Non-pigmented ciliary epithelial cell (primary cell): ENCODE results near the gene CGREF1.
A peak's percentile ranks its signal among the peaks of the same experiment; 100 is the strongest.
"Not testable (repeated sequence)": the region's sequence is repeated elsewhere in the genome, so short reads cannot be mapped to it uniquely, and the experiment has no call there.

Source experiments
- DNase-seq: peaks from one replicate; pipeline ENCODE4 v3.0.0-alpha.2; 2010; ENCODE audit warnings: low read depth

Gene CGREF1

GRCh38 chr2:27137322-27137935 lies 18.5 kb upstream of the CGREF1 start:
- no peak for DNase-seq

GRCh38 chr2:27136751-27137150 lies 17.8 kb upstream of the CGREF1 start:
- no peak for DNase-seq

GRCh38 chr2:27135478-27135955 lies 16.6 kb upstream of the CGREF1 start:
- DNase-seq, result no peak

GRCh38 chr2:27134781-27135477 lies 16.0 kb upstream of the CGREF1 start:
- no peak for DNase-seq

GRCh38 chr2:27133905-27134780 lies 15.2 kb upstream of the CGREF1 start, which contains the start of gene PREB:
Gene PREB, minus strand, starts transcription at chr2:27134636. Its CDS starts 215 bp downstream, at chr2:27134421.
- DNase-seq, result peak; percentile 68

- DNase-seq, result no peak
These were observed 14.4 kb upstream of the CGREF1 start for GRCh38 chr2:27133195-27133875.

- no peak for DNase-seq
These were observed 12.5 kb upstream of the CGREF1 start for GRCh38 chr2:27131429-27131828.

- DNase-seq, result no peak
These were observed 11.5 kb upstream of the CGREF1 start for GRCh38 chr2:27130396-27130795.

- no peak for DNase-seq
These were observed 10.0 kb upstream of the CGREF1 start for GRCh38 chr2:27128668-27129571.

GRCh38 chr2:27127883-27128667 lies 9.1 kb upstream of the CGREF1 start:
- no peak for DNase-seq

GRCh38 chr2:27126252-27126710 lies 7.4 kb upstream of the CGREF1 start:
- DNase-seq, result no peak

- DNase-seq, result no peak
These were observed 6.2 kb upstream of the CGREF1 start for GRCh38 chr2:27125104-27125503.

GRCh38 chr2:27123302-27124150 lies 4.6 kb upstream of the CGREF1 start, which contains the start of gene ABHD1:
Gene ABHD1, plus strand, starts transcription at chr2:27123815. Its CDS starts 134 bp downstream, at chr2:27123949.
- DNase-seq, result no peak

- no peak for DNase-seq
These were observed 3.9 kb upstream of the CGREF1 start for GRCh38 chr2:27122791-27123190.

GRCh38 chr2:27121906-27122305 lies 3.0 kb upstream of the CGREF1 start:
- no peak for DNase-seq

GRCh38 chr2:27119330-27119670 lies 372 bp upstream of the CGREF1 start:
- DNase-seq, result not testable (repeated sequence)

- no peak for DNase-seq
These were observed 868 bp downstream of the CGREF1 start for GRCh38 chr2:27117995-27118524.

- DNase-seq, result no peak
These were observed 3.4 kb downstream of the CGREF1 start for GRCh38 chr2:27115519-27115918.
